NCI-H345 (cell line): Measurements from ENCODE around the gene EPG5.
"Not testable (repeated sequence)": the region's sequence is repeated elsewhere in the genome, so short reads cannot be mapped to it uniquely, and the experiment has no call there.

Source experiments
- DNase-seq: peaks from one replicate; lab custom pipeline; 2025; lab: John Stamatoyannopoulos, UW

EPG5 gene

DNA sequence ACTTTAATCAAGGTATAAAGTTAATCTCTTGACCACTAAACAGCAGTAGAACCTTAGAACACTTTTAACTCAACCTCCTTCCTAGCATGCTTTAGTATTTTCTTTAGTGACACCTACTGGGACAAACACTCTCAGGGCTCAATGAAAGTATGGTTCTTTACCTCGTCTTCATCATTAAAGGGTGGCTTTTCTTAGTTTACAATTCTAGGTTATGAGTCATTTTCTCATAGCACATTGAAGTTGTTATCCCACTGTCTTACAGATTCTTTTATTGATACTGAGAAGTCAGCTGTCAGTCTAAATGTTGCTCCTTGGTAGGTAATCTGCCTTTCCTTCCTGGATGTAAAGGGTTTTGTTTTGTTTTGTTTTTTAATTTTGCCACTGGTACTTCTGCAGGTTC is 103.7 kb downstream of the EPG5 start:
- no peak for DNase-seq

DNA sequence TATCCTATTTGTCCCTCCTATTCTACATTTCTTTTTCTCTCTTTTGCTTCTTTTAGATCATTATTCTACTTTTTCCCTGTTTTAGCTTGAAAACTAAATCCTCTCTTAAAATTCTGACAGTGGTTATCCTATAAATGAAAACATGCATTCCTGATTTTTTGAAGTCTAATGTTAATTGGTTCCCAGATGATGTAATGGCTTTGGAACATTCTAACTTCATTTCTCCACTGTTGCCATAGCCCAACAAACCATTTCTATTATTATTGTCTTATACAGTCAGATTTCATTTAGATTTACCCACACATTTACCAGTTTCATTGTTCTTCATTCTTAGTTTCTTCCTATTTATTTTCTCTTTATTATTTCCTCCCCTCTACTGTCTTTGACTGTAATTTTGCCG is 105.2 kb downstream of the EPG5 start:
- DNase-seq = no peak

DNA sequence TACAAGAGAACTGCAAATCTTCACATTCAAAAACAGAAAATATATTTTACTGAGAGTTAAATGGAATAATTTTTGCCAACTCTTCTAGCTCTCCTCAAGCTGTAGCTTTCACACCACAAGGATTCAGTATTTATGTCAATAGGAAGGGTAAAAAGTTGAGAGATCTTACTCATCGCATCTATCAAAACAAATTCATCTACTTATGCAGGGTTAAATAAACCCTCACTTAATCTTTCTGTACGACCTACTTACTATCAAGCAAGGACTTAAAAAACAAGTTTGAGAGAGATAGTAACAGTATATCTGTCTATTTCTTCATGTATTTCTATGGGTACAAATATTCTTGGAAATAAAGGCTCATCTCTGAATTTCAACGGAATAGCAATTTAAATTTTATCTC is 106.2 kb downstream of the EPG5 start:
- no peak for DNase-seq

DNA sequence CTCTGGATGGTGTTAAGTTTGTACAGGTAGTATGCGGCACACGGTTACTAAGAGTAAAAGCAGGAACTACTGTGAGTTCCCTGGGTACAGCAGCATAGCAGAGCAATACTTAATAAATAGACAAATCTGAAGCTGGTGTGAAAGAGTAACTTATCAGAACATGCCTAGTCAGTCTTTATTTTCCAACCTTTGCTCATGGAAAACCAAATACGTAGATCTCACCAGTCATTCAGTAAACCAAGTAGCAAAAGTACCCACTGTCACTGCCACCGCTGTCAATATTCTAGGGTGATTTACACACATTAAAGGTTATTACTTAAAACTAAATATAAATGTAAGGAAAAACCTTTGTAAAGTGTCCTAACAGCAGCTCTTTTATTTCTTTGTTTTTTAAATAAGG is 106.6 kb downstream of the EPG5 start:
- DNase-seq = no peak

DNA sequence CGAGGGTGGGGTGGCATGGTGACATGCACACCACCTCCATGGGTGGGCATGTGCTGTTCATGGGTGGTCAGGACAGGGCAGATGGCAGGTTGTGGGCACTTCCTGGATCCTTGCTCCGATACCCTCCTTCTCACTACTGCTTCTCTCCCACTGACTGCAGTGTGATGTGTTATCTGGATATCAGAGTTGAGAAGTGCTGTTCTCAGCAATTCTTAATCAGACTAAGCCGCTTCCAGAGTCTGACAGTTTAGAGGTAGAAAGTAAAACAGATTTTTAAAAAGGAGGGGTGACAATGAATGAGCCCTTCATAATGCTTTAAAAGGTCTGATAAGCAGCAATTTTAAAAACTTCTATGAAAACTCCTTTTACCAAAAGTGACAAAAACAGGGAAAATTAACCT is 107.8 kb downstream of the EPG5 start:
- no peak for DNase-seq

DNA sequence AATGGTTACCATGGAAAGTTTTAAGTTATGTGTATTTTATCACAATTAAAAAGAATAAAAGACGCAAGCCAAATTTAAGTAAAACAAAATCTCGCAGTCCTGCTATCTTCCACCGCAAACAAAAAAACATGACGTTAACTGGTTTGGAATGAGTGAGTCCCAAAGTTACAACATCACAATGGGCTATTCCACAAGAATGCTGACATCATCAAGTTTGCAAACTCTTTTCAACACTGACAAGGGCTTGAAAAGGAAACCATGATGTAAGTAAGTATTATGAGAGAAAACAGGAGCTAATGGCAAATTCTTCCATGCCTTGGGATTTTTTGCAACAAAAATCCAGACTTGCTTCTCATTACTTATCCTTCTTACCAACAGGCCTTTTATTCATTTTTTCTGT is 110.6 kb downstream of the EPG5 start:
- DNase-seq = no peak

DNA sequence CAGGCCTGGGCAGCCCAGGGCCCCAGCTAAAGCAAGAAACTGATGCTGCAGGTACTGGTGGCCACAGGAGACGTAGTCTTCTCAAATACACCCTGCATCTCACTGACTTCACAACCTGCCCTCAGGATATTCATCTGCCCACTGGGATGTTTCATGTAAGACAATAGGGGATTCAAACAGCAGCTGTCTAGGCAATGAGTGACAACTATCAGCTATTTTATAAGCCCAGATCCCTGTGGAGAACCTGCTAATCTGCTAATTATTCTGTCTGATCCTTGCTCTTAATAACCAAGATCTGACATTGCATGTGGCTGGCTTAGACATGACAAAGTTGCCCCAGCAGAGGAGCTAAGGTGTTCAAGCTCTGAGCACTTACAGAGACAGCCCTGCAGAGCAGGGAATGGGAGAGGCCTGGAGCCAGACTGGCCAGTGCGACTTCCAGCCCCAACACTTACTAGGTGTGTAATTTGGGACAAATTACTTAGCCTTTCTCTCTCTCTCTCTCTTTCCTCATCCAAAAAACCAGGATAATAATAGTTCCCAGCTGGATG is 113.0 kb downstream of the EPG5 start:
- no peak for DNase-seq

DNA sequence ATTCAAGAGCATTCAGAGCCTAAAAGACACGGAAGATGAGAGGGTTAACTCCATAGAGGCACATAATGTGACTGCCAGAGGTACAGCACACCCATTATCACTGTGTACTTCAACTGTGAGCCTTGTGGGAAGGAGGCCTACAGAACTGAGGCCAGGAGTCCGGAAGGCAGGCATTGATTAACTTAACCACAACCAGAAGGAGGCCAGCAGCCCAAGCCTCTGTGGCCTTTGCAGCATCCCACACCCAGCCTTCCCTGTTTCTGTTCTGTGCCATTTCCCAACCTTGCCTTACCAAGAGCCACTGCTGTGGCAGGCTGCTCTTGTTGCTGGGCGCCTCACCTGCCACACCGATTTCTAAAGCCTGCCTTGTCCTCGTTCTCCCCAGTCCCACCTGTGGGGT is 114.5 kb downstream of the EPG5 start:
- DNase-seq = no peak

DNA sequence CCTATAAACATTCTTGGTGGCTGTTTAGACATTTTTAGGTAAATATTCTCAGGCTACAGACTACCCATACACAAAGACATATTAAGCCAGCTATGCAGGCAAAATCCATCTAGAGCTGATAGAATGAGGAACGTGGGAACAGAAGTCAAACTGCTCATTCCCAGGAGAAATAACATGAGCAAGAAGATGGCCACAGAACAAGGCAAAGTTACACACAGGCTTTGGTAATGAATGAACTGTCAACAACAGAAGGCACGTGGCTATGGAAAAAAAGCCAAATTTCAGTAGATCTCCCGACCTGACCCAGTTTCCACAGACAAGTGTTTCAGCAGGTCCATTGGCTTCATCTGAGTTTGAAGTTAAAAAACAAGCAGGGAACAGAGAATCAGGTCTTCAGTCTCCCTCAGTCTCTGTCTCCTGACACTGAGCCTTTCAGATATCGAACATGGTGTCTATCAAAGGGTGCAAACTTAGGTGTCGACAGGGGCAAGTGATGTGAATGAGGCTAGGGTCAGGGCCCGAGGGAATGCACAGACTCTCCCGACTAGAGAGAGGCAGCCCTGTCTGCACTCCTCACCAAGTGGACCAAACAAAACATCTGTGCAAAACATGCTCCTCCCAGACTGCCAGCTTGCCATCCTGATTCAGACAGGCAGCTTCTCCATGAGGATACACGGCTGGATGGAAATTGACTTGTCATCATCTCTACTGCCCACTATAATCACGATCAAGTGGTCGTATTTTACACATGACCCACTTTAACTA is 115.8 kb downstream of the EPG5 start:
- no peak for DNase-seq

DNA sequence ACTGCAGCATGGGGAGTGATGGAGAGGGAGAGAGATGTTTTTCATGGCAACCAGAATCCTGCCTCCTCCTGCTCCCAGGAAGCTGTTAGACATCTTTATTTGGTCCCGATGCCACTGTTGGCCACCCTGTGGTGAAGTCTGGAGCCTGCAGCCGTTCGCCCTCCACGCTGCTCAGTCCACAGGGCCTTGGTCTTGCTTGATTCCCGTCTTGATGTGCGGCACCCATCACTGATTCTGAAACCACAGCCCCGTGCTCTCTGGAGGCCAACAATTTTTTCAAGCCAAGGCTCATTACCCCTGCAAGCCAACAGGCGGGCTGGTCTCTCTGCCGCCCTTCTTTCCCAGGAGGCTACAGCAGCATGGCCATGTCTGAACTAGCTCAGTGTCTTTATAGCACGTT is 117.1 kb downstream of the EPG5 start:
- DNase-seq = no peak

DNA sequence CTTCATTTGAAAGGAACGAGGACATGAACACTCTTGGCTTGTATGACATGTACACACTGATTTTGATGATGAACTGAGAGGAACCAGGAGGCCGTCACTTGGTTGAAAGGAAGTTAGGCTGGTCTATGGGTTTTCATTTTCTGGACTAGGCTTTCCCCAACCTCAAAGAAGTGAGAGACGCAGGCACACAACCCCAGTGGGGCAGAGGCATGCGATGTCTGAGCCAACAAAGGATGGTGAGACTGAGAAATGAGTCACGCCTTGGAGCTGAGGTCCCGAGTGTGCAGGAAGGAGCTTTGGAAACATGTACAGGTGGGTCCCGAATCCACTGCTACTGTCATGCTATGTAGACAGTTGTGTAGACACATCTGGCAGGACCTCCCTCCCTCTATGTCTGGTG is 117.6 kb downstream of the EPG5 start:
- DNase-seq = no peak

DNA sequence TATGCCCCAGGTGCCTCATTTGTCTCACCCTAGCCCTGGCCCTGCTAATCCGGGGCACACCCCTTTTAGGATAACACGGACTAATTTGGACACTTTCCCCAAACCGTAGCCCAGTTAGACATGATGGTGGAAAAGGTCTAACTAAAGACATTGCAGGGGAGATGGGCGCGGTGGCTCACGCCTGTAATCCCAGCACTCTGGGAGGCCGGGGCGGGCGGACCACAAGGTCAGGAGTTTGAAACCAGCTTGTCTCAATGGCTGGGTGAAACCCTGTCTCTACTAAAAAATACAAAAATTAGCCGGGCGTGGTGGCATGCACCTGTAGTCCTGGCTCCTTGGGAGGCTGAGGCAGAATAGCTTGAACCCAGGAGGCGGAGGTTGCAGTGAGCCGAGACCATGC is 118.5 kb downstream of the EPG5 start:
- DNase-seq = not testable (repeated sequence)

DNA sequence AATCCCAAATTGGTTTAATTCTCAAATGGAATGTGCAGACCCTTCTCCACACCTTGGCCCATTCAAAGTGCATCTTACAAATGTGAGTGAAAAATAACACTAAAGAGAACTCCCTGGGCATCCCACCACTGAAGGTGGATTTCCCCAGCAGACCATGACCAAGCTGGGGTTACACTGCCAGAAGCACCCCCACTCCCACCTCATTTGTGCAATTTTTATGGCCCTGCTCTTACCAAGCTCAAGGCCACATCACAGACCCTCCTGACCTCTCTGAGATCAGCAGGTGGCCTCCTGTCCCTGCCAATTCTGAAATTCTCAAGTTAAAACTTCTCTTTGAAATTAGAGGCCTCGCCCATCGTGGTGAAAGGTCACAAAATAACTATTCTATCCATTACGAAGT is 120.0 kb downstream of the EPG5 start:
- no peak for DNase-seq

DNA sequence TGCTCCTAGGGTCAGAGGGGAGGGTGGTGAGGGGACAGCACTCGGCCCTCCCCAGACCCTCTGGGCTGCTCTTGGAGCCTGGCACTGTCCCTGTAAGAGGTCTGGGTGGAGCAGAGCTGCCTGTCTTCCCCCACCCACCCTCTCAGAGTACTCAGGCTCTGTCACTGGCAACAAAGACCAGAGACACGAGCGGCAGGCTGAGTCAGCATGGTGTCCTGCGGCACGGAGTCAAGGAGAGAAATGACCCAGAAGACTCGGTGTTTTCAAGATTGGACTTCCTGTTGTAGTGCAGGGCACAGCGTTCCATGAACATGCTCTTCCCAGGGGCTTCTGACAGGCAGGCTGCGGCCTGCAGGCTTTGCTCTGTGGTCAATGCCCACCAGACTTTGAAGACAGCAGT is 121.7 kb downstream of the EPG5 start:
- no peak for DNase-seq

DNA sequence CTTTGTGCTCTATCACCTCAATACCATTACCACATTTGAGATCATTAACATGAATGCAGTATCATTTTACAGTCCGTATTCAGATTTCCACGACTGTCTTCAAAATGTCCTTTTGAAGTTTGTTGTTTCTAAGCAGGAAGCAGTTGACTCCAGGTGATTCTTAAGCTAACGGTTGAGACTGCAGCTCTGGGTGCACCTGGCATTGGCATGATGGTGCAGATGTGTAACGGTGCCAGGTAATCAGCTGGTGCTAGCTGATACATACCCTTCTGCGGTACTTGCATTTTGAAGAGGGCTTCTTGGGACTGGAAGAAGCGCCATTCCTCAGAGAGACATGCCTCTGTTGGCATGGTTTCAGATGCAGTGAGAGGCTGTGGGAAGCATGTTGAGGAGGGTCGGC is 122.2 kb downstream of the EPG5 start:
- DNase-seq = no peak

DNA sequence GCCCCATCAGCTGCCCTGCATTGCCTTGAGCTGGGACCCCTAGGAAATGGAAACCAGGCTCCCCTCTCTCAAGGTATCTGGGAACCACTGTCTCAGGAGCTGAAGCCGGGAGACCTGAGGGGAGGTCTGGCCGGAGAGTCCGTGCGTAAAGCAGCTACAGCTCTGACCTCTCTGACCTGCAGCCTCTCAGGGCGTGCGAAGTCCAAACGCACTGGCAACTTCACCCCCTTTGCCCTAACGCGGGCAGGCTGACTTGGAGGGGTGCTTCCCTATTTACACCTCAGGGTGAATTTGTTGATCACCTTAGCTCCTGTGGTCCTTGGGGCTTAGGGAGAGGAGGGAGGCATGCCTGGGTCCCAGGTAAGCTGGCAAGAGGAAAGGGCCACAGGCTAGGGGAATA is 124.1 kb downstream of the EPG5 start:
- no peak for DNase-seq

DNA sequence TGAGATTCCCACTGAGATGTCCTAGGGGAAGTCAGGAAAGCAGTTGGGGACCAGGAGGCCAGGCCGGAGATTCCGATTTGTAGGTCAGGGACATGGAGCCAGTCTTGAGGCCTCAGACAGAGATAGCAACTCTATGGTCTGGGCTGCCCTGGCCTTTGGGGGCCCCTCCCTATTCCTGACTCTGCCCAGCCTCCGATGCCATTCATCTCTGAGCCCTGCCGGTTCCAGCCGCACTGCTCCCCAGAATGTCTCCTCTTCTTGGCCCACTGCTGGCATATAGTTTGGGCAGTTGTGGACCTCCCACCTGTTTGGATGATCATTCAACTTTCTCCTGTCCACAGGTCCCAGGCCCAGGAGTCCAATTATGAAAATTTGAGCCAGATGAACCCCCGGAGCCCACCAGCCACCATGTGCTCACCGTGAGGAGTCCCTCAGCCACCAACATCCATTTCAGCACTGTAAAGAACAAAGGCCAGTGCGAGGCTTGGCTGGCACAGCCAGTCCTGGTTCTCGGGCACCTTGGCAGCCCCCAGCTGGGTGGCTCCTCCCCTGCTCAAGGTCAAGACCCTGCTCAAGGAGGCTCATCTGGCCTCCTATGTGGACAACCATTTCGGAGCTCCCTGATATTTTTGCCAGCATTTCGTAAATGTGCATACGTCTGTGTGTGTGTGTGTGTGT is 125.2 kb downstream of the EPG5 start:
- DNase-seq = no peak

DNA sequence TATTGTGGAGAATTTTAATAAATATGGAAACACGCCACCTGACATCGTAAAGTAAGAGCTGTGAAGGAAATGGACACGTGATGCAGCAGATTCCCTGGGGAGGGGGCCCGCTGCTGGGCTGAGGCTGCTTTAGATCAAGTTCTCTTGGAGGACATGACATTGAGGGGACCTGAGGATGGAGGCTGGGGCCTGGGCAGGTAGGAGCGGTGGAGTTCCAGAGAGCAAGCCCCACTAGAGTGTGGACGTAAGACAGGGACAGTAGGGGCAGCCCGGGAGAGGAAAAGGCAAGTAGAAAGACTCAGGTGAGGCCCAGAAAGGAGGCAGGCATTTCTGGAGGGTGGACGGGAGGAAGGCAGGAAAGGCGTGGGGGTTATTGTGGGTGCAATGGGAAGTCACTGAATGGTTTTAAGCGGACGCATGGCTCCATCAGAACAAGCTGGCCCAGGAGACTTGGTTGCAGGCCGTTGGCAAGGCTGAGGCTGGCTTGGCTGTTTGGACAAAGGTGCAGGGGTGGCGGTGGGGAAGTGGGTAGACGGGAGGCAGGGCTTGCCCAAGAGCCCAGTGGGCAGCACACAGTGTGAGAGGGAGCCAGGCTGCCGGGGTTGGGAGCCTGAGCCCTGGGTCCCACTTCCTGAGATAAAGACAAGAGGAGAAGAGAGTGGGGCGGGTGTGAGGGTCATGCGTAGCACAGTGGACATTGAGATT is 125.9 kb downstream of the EPG5 start:
- DNase-seq = no peak

DNA sequence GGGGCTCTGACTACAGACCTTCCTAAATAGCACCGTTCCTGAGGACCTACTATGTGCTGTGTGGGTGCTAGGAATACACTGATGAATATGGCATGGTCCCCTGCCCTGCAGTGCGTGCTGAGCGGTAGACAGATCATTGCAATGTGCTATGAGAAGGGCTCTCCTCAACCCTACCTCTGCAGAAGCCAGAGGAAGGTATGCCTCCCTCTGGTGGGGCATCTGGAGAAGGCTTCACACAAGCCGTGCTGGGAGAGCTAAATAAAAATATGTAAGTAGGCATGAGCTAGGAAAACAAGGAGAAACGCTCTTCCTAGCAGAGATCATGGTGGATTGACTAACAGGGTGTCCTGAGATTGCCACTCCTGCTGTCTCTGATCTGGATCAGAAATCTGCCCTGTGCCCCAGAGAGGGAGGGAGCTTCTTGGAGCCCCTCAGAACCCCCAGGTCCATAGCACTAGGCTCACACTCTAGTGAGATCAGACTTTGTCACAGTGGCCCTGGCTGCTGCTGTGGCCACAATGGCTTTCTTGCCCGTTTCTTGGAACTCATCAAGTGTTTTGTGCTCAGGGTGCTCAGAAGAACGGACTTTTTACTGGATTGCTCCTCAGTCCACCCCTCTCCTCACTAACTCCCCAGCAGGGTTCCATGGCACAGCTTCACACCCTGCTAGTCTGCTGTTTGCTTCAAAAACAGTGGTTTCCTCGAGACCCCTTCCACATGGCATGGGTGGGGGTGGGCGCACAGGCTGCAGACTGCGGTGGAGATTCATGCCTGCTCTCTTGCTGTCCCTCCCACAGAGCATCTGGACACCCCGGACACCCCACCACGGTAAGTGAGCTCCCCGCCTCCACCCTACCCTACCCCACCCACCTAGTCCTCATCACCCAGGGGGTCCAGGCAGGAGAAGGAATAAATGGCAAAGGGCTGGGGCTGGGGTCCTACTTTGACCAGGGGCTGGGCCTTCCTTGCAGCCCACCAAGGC is 127.4 kb downstream of the EPG5 start:
- DNase-seq = peak; percentile 70

DNA sequence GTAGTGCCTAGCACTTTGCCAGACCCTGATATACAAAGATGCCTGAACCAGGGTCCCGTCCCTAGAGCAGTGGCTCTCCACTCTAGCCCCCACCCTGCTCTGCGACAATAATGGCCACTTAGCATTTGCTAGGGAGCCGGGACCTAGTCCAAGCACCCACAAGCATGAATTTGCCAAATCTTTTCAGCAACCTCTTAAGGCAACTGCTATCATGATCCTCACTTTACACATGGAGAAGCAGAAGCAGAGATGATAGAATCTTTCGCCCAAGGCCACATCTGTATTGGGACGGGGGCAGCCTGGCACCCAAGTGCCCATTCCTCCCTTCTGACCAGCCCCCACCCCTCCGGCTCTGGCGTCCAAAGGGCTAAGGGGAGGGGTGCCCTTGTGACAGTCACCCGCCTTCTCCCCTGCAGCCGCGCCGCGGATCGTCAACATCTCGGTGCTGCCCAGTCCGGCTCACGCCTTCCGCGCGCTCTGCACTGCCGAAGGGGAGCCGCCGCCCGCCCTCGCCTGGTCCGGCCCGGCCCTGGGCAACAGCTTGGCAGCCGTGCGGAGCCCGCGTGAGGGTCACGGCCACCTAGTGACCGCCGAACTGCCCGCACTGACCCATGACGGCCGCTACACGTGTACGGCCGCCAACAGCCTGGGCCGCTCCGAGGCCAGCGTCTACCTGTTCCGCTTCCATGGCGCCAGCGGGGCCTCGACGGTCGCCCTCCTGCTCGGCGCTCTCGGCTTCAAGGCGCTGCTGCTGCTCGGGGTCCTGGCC is 128.6 kb downstream of the EPG5 start:
- no peak for DNase-seq
